ENCODE results near the gene RAD51AP2. TPM values are rescaled to one million over a fixed set of nuclear protein-coding genes. Genes with fewer than 3 reads are reported as not detected.

RAD51AP2 gene
- total and polyA plus RNA-seq, 2 donors (not counting 1 experiment from before 2014, with no cell fraction given), result 0.02 to 0.17 TPM

- Histone ChIP-seq H3K4me2 (ENCODE audit: extremely low read depth, insufficient read depth, low read length) (no peak overlapping the region), H3K4me1 (ENCODE audit: control insufficient read depth, extremely low read depth, insufficient read depth, low read length) (peaks cover 3% of the 10 kb centered on the region), H4K20me1 (ENCODE audit: control insufficient read depth, extremely low read depth, insufficient read depth, low read length) (no peaks in the 10 kb centered on the region), H3K36me3 (ENCODE audit: control insufficient read depth, insufficient read depth, low read length) (no peaks in the 10 kb centered on the region), H3K4me3 (replicated peaks in 1 of 4; ENCODE audit: control extremely low read depth in 1 of 4, insufficient read depth in 1 of 4, low read depth in 3 of 4, low read length in 4 of 4) (no peak overlapping the region), H2AFZ (ENCODE audit: low read length) (no peak overlapping the region), H3K27ac (ENCODE audit: insufficient read depth, low read length) (no peak overlapping the region), H3K27me3 (ENCODE audit: control insufficient read depth, insufficient read depth, low read length) (no peaks in the 10 kb centered on the region), H3K9me3 (ENCODE audit: control insufficient read depth, insufficient read depth, low read depth, low read length) (no peaks in the 10 kb centered on the region), H3K9ac (ENCODE audit: insufficient read depth, low read length) (no peak overlapping the region), H3K79me2 (ENCODE audit: control insufficient read depth, insufficient read depth, low read length) (no peaks in the 10 kb centered on the region)
- TF ChIP-seq CTCF (conservative IDR thresholded peaks at IDR 0.05 in 1 of 2, IDR thresholded peaks at IDR 0.05 in 1 of 2; ENCODE audit: low read depth in 1 of 2, low read length in 2 of 2) (no peak), EZH2 (IDR thresholded peaks at IDR 0.05; ENCODE audit: low read length, missing control alignments) (no peak)
- DNase-seq (ENCODE audit: low read depth in 2 of 2), result no peak
Observed at GRCh38 chr2:17533546-17533945, 15.3 kb upstream of the RAD51AP2 start.

- H3K27me3 ChIP-seq (ENCODE audit: control insufficient read depth, insufficient read depth, low read length), result no peaks in the 10 kb centered on the region
- no peak for DNase-seq (ENCODE audit: low read depth in 2 of 2)
- no peak overlapping the region for H3K4me3 ChIP-seq (replicated peaks in 1 of 4; ENCODE audit: control extremely low read depth in 1 of 4, insufficient read depth in 1 of 4, low read depth in 3 of 4, low read length in 4 of 4)
Observed at GRCh38 chr2:17529771-17530170, 11.5 kb upstream of the RAD51AP2 start.

GRCh38 chr2:17522303-17522702 is 4.1 kb upstream of the RAD51AP2 start:
- Histone ChIP-seq H3K79me2 (ENCODE audit: control insufficient read depth, insufficient read depth, low read length) (no peaks in the 10 kb centered on the region), H4K20me1 (ENCODE audit: control insufficient read depth, extremely low read depth, insufficient read depth, low read length) (no peaks in the 10 kb centered on the region), H3K9ac (ENCODE audit: insufficient read depth, low read length) (no peak overlapping the region), H3K36me3 (ENCODE audit: control insufficient read depth, insufficient read depth, low read length) (no peaks in the 10 kb centered on the region), H3K9me3 (ENCODE audit: control insufficient read depth, insufficient read depth, low read depth, low read length) (no peaks in the 10 kb centered on the region), H3K4me2 (ENCODE audit: extremely low read depth, insufficient read depth, low read length) (no peak overlapping the region), H3K27ac (ENCODE audit: insufficient read depth, low read length) (no peak overlapping the region), H3K4me3 (replicated peaks in 1 of 4; ENCODE audit: control extremely low read depth in 1 of 4, insufficient read depth in 1 of 4, low read depth in 3 of 4, low read length in 4 of 4) (no peak overlapping the region), H3K27me3 (ENCODE audit: control insufficient read depth, insufficient read depth, low read length) (no peaks in the 10 kb centered on the region), H3K4me1 (ENCODE audit: control insufficient read depth, extremely low read depth, insufficient read depth, low read length) (peaks cover 6% of the 10 kb centered on the region), H2AFZ (ENCODE audit: low read length) (no peak overlapping the region)
- TF ChIP-seq EZH2 (IDR thresholded peaks at IDR 0.05; ENCODE audit: low read length, missing control alignments) (no peak), CTCF (conservative IDR thresholded peaks at IDR 0.05 in 1 of 2, IDR thresholded peaks at IDR 0.05 in 1 of 2; ENCODE audit: low read depth in 1 of 2, low read length in 2 of 2) (no peak)
- DNase-seq (ENCODE audit: low read depth in 2 of 2), result no peak

More at GRCh38 chr2:17529771-17530170, 11.5 kb upstream of the RAD51AP2 start:
- no peak overlapping the region for H3K27ac ChIP-seq (ENCODE audit: insufficient read depth, low read length)
- H3K79me2 ChIP-seq (ENCODE audit: control insufficient read depth, insufficient read depth, low read length), result no peaks in the 10 kb centered on the region
- no peak for TF ChIP-seq EZH2 (IDR thresholded peaks at IDR 0.05; ENCODE audit: low read length, missing control alignments)
- no peak for TF ChIP-seq CTCF (conservative IDR thresholded peaks at IDR 0.05 in 1 of 2, IDR thresholded peaks at IDR 0.05 in 1 of 2; ENCODE audit: low read depth in 1 of 2, low read length in 2 of 2)
- no peak overlapping the region for H3K9ac ChIP-seq (ENCODE audit: insufficient read depth, low read length)
- H4K20me1 ChIP-seq (ENCODE audit: control insufficient read depth, extremely low read depth, insufficient read depth, low read length), result no peaks in the 10 kb centered on the region
- H3K9me3 ChIP-seq (ENCODE audit: control insufficient read depth, insufficient read depth, low read depth, low read length), result no peaks in the 10 kb centered on the region
- H2AFZ ChIP-seq (ENCODE audit: low read length), result no peak overlapping the region
- H3K4me1 ChIP-seq (ENCODE audit: control insufficient read depth, extremely low read depth, insufficient read depth, low read length), result no peaks in the 10 kb centered on the region
- no peak overlapping the region for H3K4me2 ChIP-seq (ENCODE audit: extremely low read depth, insufficient read depth, low read length)
- H3K36me3 ChIP-seq (ENCODE audit: control insufficient read depth, insufficient read depth, low read length), result no peaks in the 10 kb centered on the region
